ENCODE measurements around the gene SLC25A11.

SLC25A11 gene

GRCh38 chr17:4978726-4979125, 38.9 kb upstream of the SLC25A11 start:
- DNase-seq (ENCODE audit: extremely low read depth, low read depth) = no peak
- no peak for TF ChIP-seq CTCF (IDR thresholded peaks at IDR 0.05; ENCODE audit: low read depth, low read length, missing control alignments)
- no peak overlapping the region for H3K4me3 ChIP-seq (replicated peaks; ENCODE audit: low read depth, low read length)

GRCh38 chr17:4974115-4974670, 34.3 kb upstream of the SLC25A11 start:
- DNase-seq (ENCODE audit: extremely low read depth, low read depth) = no peak
- no peak for TF ChIP-seq CTCF (IDR thresholded peaks at IDR 0.05; ENCODE audit: low read depth, low read length, missing control alignments)
- no peak overlapping the region for H3K4me3 ChIP-seq (replicated peaks; ENCODE audit: low read depth, low read length)

- DNase-seq (ENCODE audit: extremely low read depth, low read depth) = no peak
- TF ChIP-seq CTCF (IDR thresholded peaks at IDR 0.05; ENCODE audit: low read depth, low read length, missing control alignments) = no peak
- no peak overlapping the region for H3K4me3 ChIP-seq (replicated peaks; ENCODE audit: low read depth, low read length)
Observed at GRCh38 chr17:4973256-4974114, 33.6 kb upstream of the SLC25A11 start.

GRCh38 chr17:4972752-4973151, 32.9 kb upstream of the SLC25A11 start:
- H3K4me3 ChIP-seq (replicated peaks; ENCODE audit: low read depth, low read length) = no peak overlapping the region
- no peak for TF ChIP-seq CTCF (IDR thresholded peaks at IDR 0.05; ENCODE audit: low read depth, low read length, missing control alignments)
- DNase-seq (ENCODE audit: extremely low read depth, low read depth) = no peak

GRCh38 chr17:4972322-4972721, 32.5 kb upstream of the SLC25A11 start:
- TF ChIP-seq CTCF (IDR thresholded peaks at IDR 0.05; ENCODE audit: low read depth, low read length, missing control alignments) = no peak

GRCh38 chr17:4971826-4972225, 32.0 kb upstream of the SLC25A11 start:
- no peak for TF ChIP-seq CTCF (IDR thresholded peaks at IDR 0.05; ENCODE audit: low read depth, low read length, missing control alignments)
- DNase-seq (ENCODE audit: extremely low read depth, low read depth) = no peak
- no peak overlapping the region for H3K4me3 ChIP-seq (replicated peaks; ENCODE audit: low read depth, low read length)

More at GRCh38 chr17:4972322-4972721, 32.5 kb upstream of the SLC25A11 start:
- DNase-seq (ENCODE audit: extremely low read depth, low read depth) = no peak
- H3K4me3 ChIP-seq (replicated peaks; ENCODE audit: low read depth, low read length) = no peak overlapping the region

Data from HFF-Myc (cell line).